Jurkat, Clone E6-1 (cell line): ENCODE data around the gene CAMK1D.

Experiments used
- DNase-seq: peaks from one replicate; pipeline ENCODE4 v3.0.0-alpha.2; 2011; ENCODE audit warnings: low read depth, low spot score
- H3K4me3 ChIP-seq: 2 replicates; pipeline ENCODE4 v1.5.1; 2011; ENCODE audit warnings: mild to moderate bottlenecking, low read length, control low read depth, moderate library complexity

Gene CAMK1D

DNA sequence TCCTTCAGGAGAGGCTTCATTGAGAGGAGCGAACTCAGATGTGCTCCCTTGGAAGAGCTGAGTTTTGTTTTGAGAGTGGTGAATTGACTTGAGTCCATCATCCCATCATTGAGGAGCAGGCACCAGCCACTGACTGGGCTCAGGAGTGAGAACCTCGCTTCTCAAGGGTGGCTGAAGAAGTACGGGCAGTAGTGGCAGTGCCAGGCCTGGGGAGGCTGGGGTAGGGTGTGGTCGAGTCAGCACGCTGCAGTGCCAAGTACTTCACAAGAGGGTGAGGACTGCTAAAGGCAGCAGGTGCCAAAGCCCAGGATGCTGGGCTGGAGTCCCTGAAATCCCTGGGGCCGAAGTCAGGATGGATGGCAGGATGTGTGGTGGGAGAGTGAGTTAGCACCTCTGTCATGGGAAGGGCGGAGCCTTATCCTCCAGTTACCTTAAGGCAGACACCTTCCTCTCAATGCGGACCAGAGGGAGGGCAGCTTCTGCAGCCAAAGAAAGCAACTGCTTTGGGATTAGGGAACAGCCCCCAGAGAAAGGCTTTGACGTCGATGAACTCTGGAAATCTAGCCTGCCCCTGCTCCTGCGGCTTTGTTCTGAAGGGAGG is 210.3 kb downstream of the CAMK1D start:
- H3K4me3 ChIP-seq: no peak overlapping the region
- no peak for DNase-seq

DNA sequence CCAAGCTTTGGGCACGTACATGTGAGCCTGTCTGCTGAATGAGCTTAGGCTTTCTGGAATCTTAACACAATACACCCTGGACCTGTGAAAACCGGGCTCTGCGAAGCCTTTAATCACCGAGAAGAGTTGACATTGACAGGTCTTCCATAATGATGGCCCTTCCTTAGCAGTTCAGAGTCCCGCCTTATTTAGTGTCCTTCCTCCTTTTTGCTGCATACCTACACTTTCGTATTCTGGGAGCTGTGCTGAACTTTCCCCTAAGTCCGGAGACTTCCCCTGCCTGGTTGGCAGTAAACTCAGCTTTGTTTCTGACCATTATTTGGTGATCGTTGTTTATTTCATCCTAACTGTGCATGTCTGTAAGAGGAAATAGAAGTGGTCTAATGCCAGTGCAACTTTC is 212.0 kb downstream of the CAMK1D start:
- DNase-seq: no peak

DNA sequence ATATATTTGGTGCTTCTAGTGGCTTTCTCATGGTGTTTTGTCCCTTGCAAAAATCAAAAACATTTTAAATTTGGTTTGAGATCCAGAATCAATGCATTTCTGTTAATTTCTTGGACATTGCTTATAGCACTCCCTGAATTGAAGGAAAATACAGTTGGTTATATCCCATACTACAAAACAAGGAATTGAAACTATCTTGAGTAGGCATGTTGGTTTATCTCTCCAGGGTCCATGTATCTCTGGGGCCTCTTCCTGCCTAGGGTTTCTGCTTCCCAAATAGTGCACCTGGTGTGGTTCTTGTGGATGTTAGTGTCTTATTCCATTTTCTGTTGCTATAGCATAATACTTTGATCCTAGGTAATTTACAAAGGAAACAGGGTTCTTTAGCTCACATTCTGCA is 212.4 kb downstream of the CAMK1D start:
- H3K4me3 ChIP-seq: no peak overlapping the region
- no peak for DNase-seq

More for the DNA sequence above, 212.0 kb downstream of the CAMK1D start:
- H3K4me3 ChIP-seq: no peak overlapping the region

DNA sequence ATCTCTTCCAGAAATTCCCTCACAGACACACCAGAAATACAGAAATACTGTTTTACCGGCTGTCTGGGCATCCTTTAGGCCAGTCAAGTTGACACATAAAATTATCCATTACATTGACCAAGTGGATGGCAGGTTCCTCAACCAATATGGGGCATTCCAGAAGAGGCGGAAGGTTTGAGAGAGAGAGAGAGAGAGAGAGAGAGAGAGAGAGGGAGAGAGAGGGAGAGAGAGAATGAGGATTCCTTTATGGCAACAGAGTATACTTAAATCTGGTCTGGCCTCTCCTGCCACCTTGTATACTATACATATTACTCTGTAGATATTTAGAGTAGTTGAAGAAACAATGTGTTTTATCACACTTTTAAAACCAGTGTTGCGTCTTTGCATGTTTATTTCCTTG is 214.1 kb downstream of the CAMK1D start:
- H3K4me3 ChIP-seq: no peak overlapping the region
- no peak for DNase-seq

DNA sequence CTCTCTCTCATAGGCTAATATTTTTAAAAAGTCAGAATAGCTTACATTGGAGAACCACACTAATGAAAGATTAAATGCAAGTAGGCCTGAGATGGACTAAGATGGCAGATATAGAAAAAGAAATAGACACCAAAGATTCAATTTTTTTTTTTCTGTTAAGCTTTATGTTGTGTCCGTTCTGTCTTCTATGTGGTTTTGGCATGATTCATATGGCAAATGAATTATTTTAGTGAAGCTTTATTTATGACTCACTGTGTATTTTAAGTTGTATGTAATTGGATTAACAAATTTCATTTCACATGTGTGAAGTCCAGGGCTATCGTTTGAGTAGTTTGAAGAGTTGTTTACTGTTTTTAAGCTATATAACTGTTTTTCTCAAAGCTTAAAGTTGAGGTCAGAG is 214.8 kb downstream of the CAMK1D start:
- no peak for DNase-seq
- H3K4me3 ChIP-seq: no peak overlapping the region

DNA sequence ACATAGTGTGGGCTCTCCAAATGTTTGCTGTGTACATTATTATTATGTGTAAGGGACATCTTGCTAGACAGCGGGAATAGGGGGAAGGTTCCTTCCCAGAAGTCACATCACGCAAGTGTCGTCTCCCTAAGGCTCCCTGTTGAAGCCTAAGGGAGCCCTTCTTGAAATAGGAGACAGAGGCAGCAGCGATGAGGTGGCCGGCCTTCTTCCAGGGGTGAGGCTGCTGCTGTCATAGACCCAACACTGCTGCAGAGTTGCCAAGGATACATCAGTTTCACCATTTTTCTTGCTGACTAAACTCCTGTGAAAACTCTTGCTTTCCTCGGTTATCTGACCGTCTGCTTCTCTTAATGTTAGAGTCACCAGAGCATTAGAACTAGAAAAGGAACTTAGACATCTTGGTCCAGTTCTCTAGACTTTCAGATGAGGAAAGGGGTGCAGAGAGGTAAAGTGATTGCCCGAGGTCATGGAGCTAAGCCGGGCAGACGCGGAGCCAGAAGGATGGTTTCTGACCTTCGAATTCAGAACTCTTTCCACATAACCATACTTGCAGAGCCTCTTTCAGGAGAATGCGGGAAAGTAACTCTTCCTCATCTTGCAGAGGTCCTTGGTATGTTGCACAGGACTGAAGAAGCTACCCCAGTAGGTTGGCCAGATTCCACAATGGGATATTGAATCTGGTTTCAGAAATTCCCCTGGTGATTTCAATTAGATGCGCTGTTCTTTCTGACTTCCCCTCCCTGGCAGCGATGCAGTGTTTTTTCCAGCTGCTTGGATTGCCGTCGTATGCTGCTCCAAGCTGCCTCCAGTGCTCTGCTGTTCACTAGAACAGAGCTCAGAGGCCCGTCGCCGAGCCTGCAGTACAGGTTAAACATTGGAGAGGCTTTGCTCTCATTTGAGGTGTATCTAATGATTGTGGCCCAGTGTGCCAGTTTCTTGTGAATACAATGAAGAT is 217.1 kb downstream of the CAMK1D start:
- no peak for DNase-seq
- H3K4me3 ChIP-seq: no peak overlapping the region

GRCh38 chr10:12568391-12569009 is 219.2 kb downstream of the CAMK1D start:
- no peak for DNase-seq
- H3K4me3 ChIP-seq: no peak overlapping the region

- H3K4me3 ChIP-seq: no peak overlapping the region
- DNase-seq: no peak
Measured at GRCh38 chr10:12572281-12572680, 222.9 kb downstream of the CAMK1D start.

DNA sequence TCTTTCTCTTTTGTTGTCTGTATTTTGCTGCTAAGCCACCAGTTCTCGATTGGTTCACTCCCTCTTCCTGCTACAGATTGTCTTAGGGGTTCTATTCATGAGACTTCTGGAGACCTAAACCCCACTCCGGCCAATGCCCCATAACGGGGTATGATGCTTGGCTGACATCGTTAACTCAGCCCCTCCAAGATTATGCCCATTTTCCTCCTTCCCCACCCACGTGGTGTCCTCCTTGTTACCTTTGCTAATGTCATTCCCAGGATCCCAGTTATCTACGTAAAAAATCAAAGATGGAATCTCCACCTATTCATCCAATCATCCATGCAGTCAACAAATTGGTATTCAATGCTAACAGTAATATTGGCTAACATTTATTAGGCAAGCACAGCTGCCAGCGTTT is 228.3 kb downstream of the CAMK1D start:
- H3K4me3 ChIP-seq: no peak overlapping the region

DNA sequence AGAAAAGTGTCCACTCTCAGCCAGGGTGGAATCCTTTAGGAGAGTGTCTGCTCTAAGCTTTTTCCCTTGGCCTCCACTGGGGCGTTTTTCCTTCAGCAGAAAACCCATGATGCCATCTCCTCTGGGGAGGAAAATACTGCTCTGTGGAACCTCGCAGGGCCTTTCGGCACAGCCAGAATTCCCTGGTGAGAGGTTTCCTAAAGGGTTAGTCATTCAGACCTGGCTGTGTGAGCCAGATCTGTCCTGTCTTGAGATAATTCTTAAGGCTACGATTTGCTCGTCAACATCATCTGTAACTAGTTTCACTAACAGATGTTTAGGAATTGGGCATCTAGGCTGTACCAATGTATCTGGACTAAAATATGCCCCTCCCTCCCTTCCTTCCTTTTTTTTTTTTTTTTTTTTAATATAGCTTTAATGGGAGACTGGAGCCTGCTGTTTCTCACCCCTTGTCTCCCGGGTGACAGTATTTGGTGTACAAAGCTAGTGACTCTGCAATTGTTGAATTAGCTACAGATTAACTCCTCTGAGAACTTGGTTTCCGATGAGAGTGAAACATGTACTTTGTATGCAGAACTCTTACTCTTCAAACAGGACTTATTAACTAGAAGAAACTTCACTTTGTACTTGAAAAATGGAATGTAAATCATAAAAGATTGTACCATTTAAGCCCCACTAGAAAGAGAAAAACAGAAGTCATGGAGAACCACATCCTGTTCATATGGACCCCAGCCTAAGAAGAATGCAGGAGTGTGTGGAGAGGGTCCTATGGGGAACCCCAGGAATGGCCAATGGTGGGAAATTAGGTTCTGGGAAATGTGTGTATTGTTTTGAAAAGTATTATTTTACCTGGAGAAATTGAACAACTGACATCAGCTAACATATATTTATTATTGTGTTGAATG is 230.9 kb downstream of the CAMK1D start:
- no peak overlapping the region for H3K4me3 ChIP-seq
- DNase-seq: no peak

More for the DNA sequence above, 228.3 kb downstream of the CAMK1D start:
- no peak for DNase-seq

GRCh38 chr10:12583891-12584595 is 234.7 kb downstream of the CAMK1D start:
- H3K4me3 ChIP-seq: no peak overlapping the region
- DNase-seq: no peak

DNA sequence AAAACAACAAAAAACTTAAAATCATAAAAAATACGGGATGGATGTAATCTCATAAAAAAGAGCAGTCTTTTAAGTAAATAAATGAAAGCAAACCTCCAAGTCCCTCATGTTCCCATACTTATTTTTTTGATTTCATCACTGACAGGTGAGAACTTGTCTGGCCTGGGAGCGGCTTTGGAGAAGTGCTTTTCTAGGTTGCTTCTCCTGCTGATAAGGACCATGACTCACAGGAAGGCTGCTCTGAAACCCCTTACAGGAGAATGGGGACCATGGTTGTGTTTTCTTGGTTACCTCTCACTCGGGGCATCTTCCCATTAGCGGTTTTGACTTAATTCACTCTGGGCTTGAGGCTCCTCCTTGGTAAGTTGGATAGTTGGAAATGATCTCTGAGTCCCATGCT is 237.4 kb downstream of the CAMK1D start:
- DNase-seq: no peak
- H3K4me3 ChIP-seq: peak overlapping the region; percentile 24

DNA sequence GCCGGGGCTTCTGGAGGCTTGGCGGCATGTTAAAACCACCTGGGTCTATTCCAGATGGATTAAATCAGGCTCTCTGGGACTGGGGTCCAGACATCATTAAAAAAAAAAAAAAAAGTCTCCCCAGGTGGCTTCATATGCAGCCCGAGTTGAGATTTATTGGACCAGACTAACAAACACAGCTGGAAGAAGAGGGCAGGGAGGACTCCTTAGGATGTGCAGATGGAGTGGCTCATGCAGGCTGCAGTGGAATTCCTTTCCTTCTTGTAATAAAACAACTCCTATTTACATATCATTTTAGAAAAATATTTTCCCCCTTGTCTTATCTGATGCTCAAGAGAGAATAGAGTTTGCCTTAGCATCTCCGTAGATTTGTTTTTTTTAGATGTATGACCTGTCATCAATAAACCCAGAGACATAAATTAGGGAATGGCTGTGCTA is 238.1 kb downstream of the CAMK1D start:
- DNase-seq: no peak

GRCh38 chr10:12588091-12588860 is 238.9 kb downstream of the CAMK1D start:
- DNase-seq: peak; percentile 98
- H3K4me3 ChIP-seq: peak overlapping the region; percentile 45

More for the DNA sequence above, 238.1 kb downstream of the CAMK1D start:
- H3K4me3 ChIP-seq: no peak overlapping the region

DNA sequence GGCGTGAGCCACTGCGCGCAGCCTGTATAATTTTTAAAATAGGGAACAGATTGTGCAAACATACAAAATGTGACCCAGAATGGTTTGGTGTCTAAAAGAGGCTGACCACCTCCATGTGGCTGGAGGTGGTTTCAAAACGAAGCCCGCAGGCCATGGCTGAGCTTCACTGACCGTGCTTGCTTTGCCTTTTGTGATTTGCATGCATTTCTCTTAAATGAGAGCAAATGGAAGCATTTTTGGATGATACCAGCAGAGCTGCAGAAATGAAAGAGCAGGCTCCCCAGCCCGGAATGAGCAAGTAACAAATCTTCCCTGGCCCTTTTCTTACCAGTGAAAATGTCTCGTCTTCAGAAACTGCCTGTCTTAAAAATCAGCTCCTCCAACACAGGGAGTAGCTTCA is 239.9 kb downstream of the CAMK1D start:
- DNase-seq: no peak
- H3K4me3 ChIP-seq: no peak overlapping the region

DNA sequence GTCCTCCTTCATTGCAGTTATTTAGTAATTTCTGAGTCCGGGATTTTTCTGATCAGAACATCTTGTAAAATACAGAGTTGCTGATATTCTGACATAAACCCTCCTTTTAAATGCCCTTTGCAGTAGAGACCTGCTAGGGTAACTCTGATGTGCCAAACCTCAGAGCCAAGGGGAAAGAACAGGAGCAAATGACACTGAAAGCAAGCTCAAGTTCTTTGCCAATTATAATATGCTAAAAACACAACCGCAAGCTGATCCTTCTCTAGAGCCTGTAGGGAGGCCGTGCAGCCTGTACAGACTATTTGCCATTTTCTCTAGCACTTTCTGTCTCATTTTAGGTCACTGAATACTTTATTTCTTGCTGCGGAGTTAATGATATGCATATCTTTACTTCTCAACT is 240.4 kb downstream of the CAMK1D start:
- DNase-seq: peak; percentile 71
- H3K4me3 ChIP-seq: peak overlapping the region; percentile 0; the same call in 1 of the 2 replicates
